ENCODE measurements around the gene GPN2.

GRCh38 chr1:26938659-26939025, 48.6 kb upstream of the GPN2 start:
- TF ChIP-seq TAF1 (IDR thresholded peaks at IDR 0.05; ENCODE audit: low read depth, low read length) (no peak), POLR2AphosphoS5 (IDR thresholded peaks at IDR 0.05; ENCODE audit: low read depth, low read length) (no peak), POLR2A (IDR thresholded peaks at IDR 0.05; ENCODE audit: low read depth, low read length) (no peak)

Measured in GM12891 (cell line).